SK-N-SH (cell line): ENCODE data around the gene GABRG3.

ENCODE experiments used
- CTCF ChIP-seq: fragments of 200-600 bp; sonication (generic); IDR thresholded peaks from 2 replicates; pipeline ENCODE4 v1.6.1; 2017; ENCODE audit warnings: antibody characterized with exemption, mild to moderate bottlenecking, moderate library complexity
- EZH2phosphoT487 ChIP-seq: fragments of 200-600 bp; sonication (generic); IDR thresholded peaks from 2 replicates; pipeline ENCODE4 v1.6.1; 2017; ENCODE audit warnings: low read depth, mixed run types, mild to moderate bottlenecking, antibody characterized with exemption, moderate library complexity, borderline replicate concordance
- GABPA ChIP-seq: IDR thresholded peaks from 2 replicates; pipeline ENCODE4 v1.4.0; 2012; ENCODE audit warnings: low read depth, mild to moderate bottlenecking
- MEF2A ChIP-seq: IDR thresholded peaks from 2 replicates; pipeline ENCODE4 v1.4.0; 2012; ENCODE audit warnings: low read depth, borderline replicate concordance
- MXI1 ChIP-seq: IDR thresholded peaks from 2 replicates; pipeline ENCODE4 v1.6.1; 2012; ENCODE audit warnings: mild to moderate bottlenecking, low read depth, low read length, improper control_type of control experiment
- NFIC ChIP-seq: IDR thresholded peaks from 2 replicates; pipeline ENCODE4 v1.4.0; 2012; ENCODE audit warnings: borderline replicate concordance
- POLR2AphosphoS5 ChIP-seq: IDR thresholded peaks from 2 replicates; pipeline ENCODE4 v1.6.1; 2012; ENCODE audit warnings: low read depth, low read length
- REST ChIP-seq: IDR thresholded peaks from 2 replicates; pipeline ENCODE4 v1.6.1; 2012; ENCODE audit warnings: mild to moderate bottlenecking, low read depth, low read length, moderate library complexity
- SMC3 ChIP-seq: IDR thresholded peaks from 2 replicates; pipeline ENCODE4 v1.6.1; 2012; ENCODE audit warnings: low read depth, low read length, improper control_type of control experiment
- TAF1 ChIP-seq: IDR thresholded peaks from 2 replicates; pipeline ENCODE4 v1.6.1; 2012; ENCODE audit warnings: low read depth, mild to moderate bottlenecking, low read length, moderate library complexity, borderline replicate concordance
- USF1 ChIP-seq: IDR thresholded peaks from 2 replicates; pipeline ENCODE4 v1.4.0; 2012; ENCODE audit warnings: low read depth, borderline replicate concordance
- USF2 ChIP-seq: fragments of 150-350 bp; IDR thresholded peaks from 2 replicates; pipeline ENCODE4 v1.6.1; 2017; ENCODE audit warnings: antibody characterized with exemption, low read length, low read depth, borderline replicate concordance
- TF ChIP-seq, protein P1 (sequence below): IDR thresholded peaks from 2 replicates; pipeline ENCODE4 v1.4.0; 2012; ENCODE audit warnings: low read depth

- TF ChIP-seq EZH2phosphoT487 (no peak), REST (no peak), CTCF (no peak), USF2 (no peak), SMC3 (no peak), NFIC (no peak), MEF2A (no peak), USF1 (no peak), MXI1 (no peak), GABPA (no peak), POLR2AphosphoS5 (no peak), TAF1 (no peak)
- TF ChIP-seq, protein P1, sequence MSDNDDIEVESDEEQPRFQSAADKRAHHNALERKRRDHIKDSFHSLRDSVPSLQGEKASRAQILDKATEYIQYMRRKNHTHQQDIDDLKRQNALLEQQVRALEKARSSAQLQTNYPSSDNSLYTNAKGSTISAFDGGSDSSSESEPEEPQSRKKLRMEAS = no peak
These were observed 166.1 kb downstream of the GABRG3 start for GRCh38 chr15:27137127-27137526.
